Lung (tissue), 12 donors: ENCODE measurements around the gene CWC27. TPM values are rescaled to one million over a fixed set of nuclear protein-coding genes. Genes with fewer than 3 reads are reported as not detected.

Experiments
- ATAC-seq: fragments of 200-7000 bp; cut with Tn5 transposase; one replicate; pipeline ENCODE4 v1.9.1; 2020; ENCODE audit warnings: moderate number of reproducible peaks; ENCODE audit not compliant: insufficient read depth, low FRiP score
- DNase-seq, 3 donors: peaks; one replicate each; pipeline ENCODE4 v3.0.0-alpha.2; 2013 to 2017
- H3K27ac ChIP-seq, 2 donors: one replicate each; pipeline ENCODE4 v1.5.1; 2013; ENCODE audit warnings: mild to moderate bottlenecking in 2 of 2, moderate library complexity in 2 of 2, control low read depth in 1 of 2, inconsistent platforms in 1 of 2, low read depth in 1 of 2, low read length in 1 of 2
- H3K27me3 ChIP-seq, 3 donors: one replicate each; pipeline ENCODE4 v1.5.1; 2013; ENCODE audit warnings: low read length in 2 of 3; ENCODE audit not compliant: control insufficient read depth in 3 of 3, insufficient read depth in 3 of 3
- H3K36me3 ChIP-seq, 4 donors: one replicate each; pipeline ENCODE4 v1.5.1; 2013; ENCODE audit warnings: low read length in 4 of 4, mild to moderate bottlenecking in 1 of 4, moderate library complexity in 1 of 4; ENCODE audit not compliant: control insufficient read depth in 4 of 4, insufficient read depth in 4 of 4
- H3K4me1 ChIP-seq, 5 donors: one replicate each; pipeline ENCODE4 v1.5.1; 2013; ENCODE audit warnings: low read length in 5 of 5, mild to moderate bottlenecking in 2 of 5, moderate library complexity in 1 of 5; ENCODE audit not compliant: control insufficient read depth in 5 of 5, insufficient read depth in 5 of 5
- H3K4me3 ChIP-seq: one replicate; pipeline ENCODE4 v1.5.1; 2013; ENCODE audit warnings: mild to moderate bottlenecking, control low read depth, moderate library complexity
- H3K9ac ChIP-seq, 2 donors: one replicate each; pipeline ENCODE4 v1.5.1; 2013; ENCODE audit warnings: low read length in 2 of 2, control low read depth in 1 of 2; ENCODE audit not compliant: insufficient read depth in 1 of 2
- H3K9me3 ChIP-seq, 4 donors: one replicate each; pipeline ENCODE4 v1.5.1; 2013; ENCODE audit warnings: low read length in 3 of 4, mild to moderate bottlenecking in 1 of 4, moderate library complexity in 1 of 4; ENCODE audit not compliant: control insufficient read depth in 4 of 4, insufficient read depth in 3 of 4
- CTCF ChIP-seq: IDR thresholded peaks from 2 replicates; pipeline ENCODE4 v1.5.1; 2012; ENCODE audit warnings: mild to moderate bottlenecking; ENCODE audit errors: control extremely low read depth, extremely low read depth
- WGBS, 2 donors: extraction: QIAGEN DNeasy Blood & Tissue Kit; methylation state at CpG; one replicate each; pipeline ENCODE4 v1.1.7; 2013; 5-methylcytosine and 5-hydroxymethylcytosine counted together
- polyA plus RNA-seq, 2 donors: library from polyadenylated mRNA; stranded (reverse); fragments of 200-250 nt; gene quantifications; one replicate each; pipeline ENCODE4 v1.2.1, GENCODE V29; 2013
- total RNA-seq, 2 donors: library from RNA; depleted of rRNA in 1 of 2; stranded (reverse); fragments of >200 nt in 1 of 2; gene quantifications; one replicate each; pipeline ENCODE4 v1.2.1, GENCODE V29; 2014 to 2021
- donor health status: control.
- donor health status: control.
- donor health status: Bipolar disorder and iron deficiency.
- donor health status: healthy.
- donor health status: DM: yes; HTN: yes; CAD: no.

Gene CWC27
- total and polyA plus RNA-seq, 4 donors, result 12.0 to 21.2 (median 16.7) TPM

DNA sequence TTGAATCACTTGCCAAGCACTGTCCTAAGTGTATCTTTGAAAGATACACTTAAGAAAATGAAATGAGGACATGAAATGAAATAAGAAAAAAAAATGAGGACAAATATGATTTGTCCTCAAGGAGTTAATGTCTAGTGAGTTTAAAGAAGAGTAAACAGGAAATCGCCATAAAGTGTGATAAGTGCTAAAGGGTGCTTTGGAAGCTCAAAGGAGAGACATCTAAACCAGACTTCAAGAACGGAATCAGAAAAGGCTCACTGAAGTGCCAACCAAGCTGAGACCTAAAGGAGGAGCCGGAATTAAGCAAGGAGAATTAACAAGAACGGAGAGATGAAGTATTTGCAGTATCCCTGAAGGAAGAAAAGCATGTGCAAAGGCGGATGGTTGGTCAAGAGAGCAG, 200.8 kb downstream of the CWC27 start:
- Histone ChIP-seq H3K4me1 (peaks cover 0 to 13% (median 5%) of the 10 kb centered on the region in 5 donors), H3K27ac (no peak overlapping the region), H3K36me3 (peaks cover 0 to 2% (median 0%) of the 10 kb centered on the region in 4 donors), H3K9ac (no peak overlapping the region), H3K4me3 (no peak overlapping the region), H3K27me3 (no peaks in the 10 kb centered on the region), H3K9me3 (no peaks in the 10 kb centered on the region)
- ATAC-seq, result no peak
- DNase-seq, result peak in 2 of 3 donors; percentile 36 to 52
- no peak for TF ChIP-seq CTCF
- 60 to 71% methylated on average over 5 of the region's 5 CpGs for WGBS, 2 donors

- no peak overlapping the region for H3K9ac ChIP-seq
- H3K4me3 ChIP-seq, result no peak overlapping the region
- H3K4me1 ChIP-seq, result peaks cover 0 to 13% (median 5%) of the 10 kb centered on the region in 5 donors
- H3K27me3 ChIP-seq, result no peaks in the 10 kb centered on the region
- ATAC-seq (no peak), DNase-seq (peak in 2 of 3 donors; percentile 26 to 37)
- H3K27ac ChIP-seq, result no peak overlapping the region
- no peaks in the 10 kb centered on the region for H3K9me3 ChIP-seq
- 52 to 60% methylated on average over 2 of the region's 2 CpGs for WGBS, 2 donors
- peaks cover 0 to 2% (median 0%) of the 10 kb centered on the region in 4 donors for H3K36me3 ChIP-seq
- TF ChIP-seq CTCF, result no peak
Measured at GRCh38 chr5:64971513-64971912, 202.8 kb downstream of the CWC27 start.

DNA sequence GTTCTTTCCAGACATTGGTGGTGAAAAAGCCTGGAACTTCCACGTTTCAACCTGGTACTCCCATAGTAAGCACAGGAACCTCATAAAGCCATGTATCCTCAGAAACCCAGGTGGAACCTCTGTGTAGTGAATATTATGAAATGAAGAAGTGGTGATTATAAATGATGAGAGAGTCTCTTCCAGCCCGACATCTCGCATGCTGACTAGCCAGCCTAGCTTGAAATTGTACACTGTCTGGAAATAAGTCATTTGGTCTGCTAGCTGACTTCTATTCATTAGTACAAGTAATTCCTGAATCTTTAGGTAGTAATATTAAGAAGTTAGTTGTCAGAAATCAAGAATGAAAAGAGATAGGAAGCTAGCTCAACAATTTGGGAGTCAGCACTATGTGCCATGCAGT, 203.3 kb downstream of the CWC27 start:
- WGBS, 2 donors, result 94 to 98% methylated on average over 3 of the region's 3 CpGs
- Histone ChIP-seq H3K9ac (no peak overlapping the region), H3K36me3 (peaks cover 0 to 2% (median 0%) of the 10 kb centered on the region in 4 donors), H3K9me3 (no peaks in the 10 kb centered on the region), H3K4me1 (peaks cover 0 to 13% (median 5%) of the 10 kb centered on the region in 5 donors), H3K27me3 (no peaks in the 10 kb centered on the region), H3K27ac (no peak overlapping the region), H3K4me3 (no peak overlapping the region)
- TF ChIP-seq CTCF, result no peak
- no peak for DNase-seq
- no peak for ATAC-seq

DNA sequence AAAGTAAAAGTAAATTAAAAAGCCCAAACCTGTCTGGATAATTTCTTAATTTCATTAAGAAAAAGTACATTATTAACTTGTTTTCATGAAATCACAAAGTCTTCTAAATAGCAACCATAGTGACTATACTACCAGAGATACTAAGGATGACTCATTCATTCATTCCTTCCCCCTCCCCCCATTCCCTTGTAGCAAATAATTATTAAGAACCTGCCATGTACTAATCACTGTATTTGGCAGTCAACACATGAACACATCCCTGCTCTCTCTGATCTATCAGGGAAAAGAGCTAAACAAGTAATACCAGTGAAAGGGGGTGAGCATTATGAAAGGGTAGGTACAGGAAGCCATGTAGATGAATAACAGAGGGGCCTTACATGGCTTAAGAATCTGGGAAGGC, 203.9 kb downstream of the CWC27 start:
- H3K27ac ChIP-seq, result no peak overlapping the region
- H3K9ac ChIP-seq, result no peak overlapping the region
- no peak for TF ChIP-seq CTCF
- DNase-seq (no peak), ATAC-seq (no peak)
- H3K4me3 ChIP-seq, result no peak overlapping the region
- H3K36me3 ChIP-seq, result peaks cover 0 to 2% (median 0%) of the 10 kb centered on the region in 4 donors
- no peaks in the 10 kb centered on the region for H3K9me3 ChIP-seq
- H3K4me1 ChIP-seq, result peaks cover 0 to 13% (median 5%) of the 10 kb centered on the region in 5 donors
- no peaks in the 10 kb centered on the region for H3K27me3 ChIP-seq
